ENCODE data around the gene ANKIB1.

The ANKIB1 gene

GRCh38 chr7:92448205-92448747, 202.5 kb downstream of the ANKIB1 start:
- DNase-seq (ENCODE audit: low spot score) = no peak
